HepG2 (cell line): ENCODE data around the gene ACSS2. TPM values are rescaled to one million over a fixed set of nuclear protein-coding genes. Genes with fewer than 3 reads are reported as not detected.

Experiments
- CC2D1A ChIP-seq: sonication (generic); formaldehyde crosslinking; IDR thresholded peaks from 2 replicates; pipeline ENCODE4 v1.8.1; 2023; ENCODE audit warnings: mild to moderate bottlenecking, missing genetic modification reagents
- FLYWCH1 ChIP-seq: sonication (generic); formaldehyde crosslinking; IDR thresholded peaks from 2 replicates; pipeline ENCODE4 v1.8.1; 2023; ENCODE audit warnings: mild to moderate bottlenecking, missing genetic modification reagents
- GLI4 ChIP-seq: sonication (generic); formaldehyde crosslinking; IDR thresholded peaks from 2 replicates; pipeline ENCODE4 v1.5.1; 2020; ENCODE audit warnings: missing genetic modification reagents, mild to moderate bottlenecking, moderate library complexity, borderline replicate concordance
- JUNB ChIP-seq: sonication (generic); formaldehyde crosslinking; IDR thresholded peaks from 2 replicates; pipeline ENCODE4 v1.8.0; 2022; ENCODE audit warnings: missing genetic modification reagents, mild to moderate bottlenecking, borderline replicate concordance
- KAT7 ChIP-seq: IDR thresholded peaks from 2 replicates; pipeline ENCODE4 v1.6.1; 2018; ENCODE audit warnings: borderline replicate concordance, missing compliant biosample characterization
- KDM5A ChIP-seq: fragments of 200-600 bp; sonication (generic); IDR thresholded peaks from 2 replicates; pipeline ENCODE4 v1.7.0; 2018; ENCODE audit warnings: antibody characterized with exemption, mild to moderate bottlenecking, low read length, borderline replicate concordance
- PBX3 ChIP-seq: sonication (generic); formaldehyde crosslinking; IDR thresholded peaks from 2 replicates; pipeline ENCODE4 v1.8.1; 2023; ENCODE audit warnings: missing genetic modification reagents, inconsistent platforms, borderline replicate concordance
- RERE ChIP-seq: IDR thresholded peaks from 2 replicates; pipeline ENCODE4 v1.6.1; 2016; ENCODE audit warnings: low read depth, missing genetic modification reagents, missing compliant biosample characterization
- ZKSCAN8 ChIP-seq: IDR thresholded peaks from 2 replicates; pipeline ENCODE4 v1.6.1; 2016; ENCODE audit warnings: borderline replicate concordance, missing genetic modification reagents, missing compliant biosample characterization
- ZNF337 ChIP-seq: sonication (generic); formaldehyde crosslinking; IDR thresholded peaks from 2 replicates; pipeline ENCODE4 v1.5.1; 2020; ENCODE audit warnings: missing genetic modification reagents, low read depth, mild to moderate bottlenecking, borderline replicate concordance
- ZNF574 ChIP-seq: sonication (generic); formaldehyde crosslinking; IDR thresholded peaks from 2 replicates; pipeline ENCODE4 v1.4.0; 2020; ENCODE audit warnings: missing genetic modification reagents
- polyA plus RNA-seq, 8 experiments: library from polyadenylated mRNA; depleted of rRNA in 3 of 8; stranded (reverse) in 7 of 8; unstranded in 1 of 8; fragments of >200 nt; fragmentation: Illumina TruSeq in 4 of 8; extraction: Trizol in 4 of 8; gene quantifications; 2 replicates each; pipeline versions ENCODE4 v1.2.1 to v1.2.3, GENCODE V29; 2011 to 2016; ENCODE audit warnings: low read depth in 4 of 8, missing spikeins in 1 of 8, mixed read lengths in 1 of 8; ENCODE audit not compliant: insufficient read depth in 1 of 8
- total RNA-seq, 5 experiments: library from RNA; depleted of rRNA; stranded (reverse); fragments of >200 nt; fragmentation: Illumina TruSeq; extraction: Trizol; gene quantifications; 2 replicates each; pipeline ENCODE4 v1.2.3, GENCODE V29; 2016; ENCODE audit warnings: low read depth in 1 of 5
- TF ChIP-seq, protein P1 (sequence below): sonication (generic); formaldehyde crosslinking; IDR thresholded peaks from 2 replicates; pipeline ENCODE4 v1.5.0; 2020; ENCODE audit warnings: mild to moderate bottlenecking, missing genetic modification reagents, borderline replicate concordance
- TF ChIP-seq, protein P2 (sequence below): sonication (generic); formaldehyde crosslinking; IDR thresholded peaks from 2 replicates; pipeline ENCODE4 v1.5.1; 2020; ENCODE audit warnings: missing genetic modification reagents, mild to moderate bottlenecking, borderline replicate concordance

Gene ACSS2
- total and polyA plus RNA-seq, 2 of the 13 experiments (the other 11 are each of a cell fraction or from before 2014, with no cell fraction given): 72.8 to 89.7 TPM

GRCh38 chr20:34872622-34873224, 3.7 kb upstream of the ACSS2 start, which contains the start of gene GGT7 (continued):
- TF ChIP-seq KDM5A (peak; percentile 54; the same call in 1 of the 2 replicates), JUNB (CRISPR knock-in tag) (no peak), ZNF574 (peak; percentile 89), RERE (CRISPR knock-in tag) (0 out of 2 replicates have a peak, but pooled peaks have one; percentile 60), GLI4 (peak; percentile 19; the same call in 1 of the 2 replicates), ZNF337 (CRISPR knock-in tag) (no peak), KAT7 (CRISPR knock-in tag) (peak; percentile 99; the same call in 1 of the 2 replicates), PBX3 (CRISPR knock-in tag) (no peak), ZKSCAN8 (CRISPR knock-in tag) (peak; percentile 95), FLYWCH1 (CRISPR knock-in tag) (peak; percentile 50; the same call in 1 of the 2 replicates), CC2D1A (CRISPR knock-in tag) (no peak)
- TF ChIP-seq, protein P1, sequence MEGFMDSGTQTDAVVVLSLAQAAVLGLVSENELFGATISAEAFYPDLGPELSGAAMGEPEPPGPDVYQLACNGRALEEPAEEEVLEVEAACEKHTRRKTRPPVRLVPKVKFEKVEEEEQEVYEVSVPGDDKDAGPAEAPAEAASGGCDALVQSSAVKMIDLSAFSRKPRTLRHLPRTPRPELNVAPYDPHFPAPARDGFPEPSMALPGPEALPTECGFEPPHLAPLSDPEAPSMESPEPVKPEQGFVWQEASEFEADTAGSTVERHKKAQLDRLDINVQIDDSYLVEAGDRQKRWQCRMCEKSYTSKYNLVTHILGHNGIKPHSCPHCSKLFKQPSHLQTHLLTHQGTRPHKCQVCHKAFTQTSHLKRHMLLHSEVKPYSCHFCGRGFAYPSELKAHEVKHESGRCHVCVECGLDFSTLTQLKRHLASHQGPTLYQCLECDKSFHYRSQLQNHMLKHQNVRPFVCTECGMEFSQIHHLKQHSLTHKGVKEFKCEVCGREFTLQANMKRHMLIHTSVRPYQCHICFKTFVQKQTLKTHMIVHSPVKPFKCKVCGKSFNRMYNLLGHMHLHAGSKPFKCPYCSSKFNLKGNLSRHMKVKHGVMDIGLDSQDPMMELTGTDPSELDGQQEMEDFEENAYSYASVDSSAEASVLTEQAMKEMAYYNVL (CRISPR knock-in tag): peak; percentile 96
- TF ChIP-seq, protein P2, sequence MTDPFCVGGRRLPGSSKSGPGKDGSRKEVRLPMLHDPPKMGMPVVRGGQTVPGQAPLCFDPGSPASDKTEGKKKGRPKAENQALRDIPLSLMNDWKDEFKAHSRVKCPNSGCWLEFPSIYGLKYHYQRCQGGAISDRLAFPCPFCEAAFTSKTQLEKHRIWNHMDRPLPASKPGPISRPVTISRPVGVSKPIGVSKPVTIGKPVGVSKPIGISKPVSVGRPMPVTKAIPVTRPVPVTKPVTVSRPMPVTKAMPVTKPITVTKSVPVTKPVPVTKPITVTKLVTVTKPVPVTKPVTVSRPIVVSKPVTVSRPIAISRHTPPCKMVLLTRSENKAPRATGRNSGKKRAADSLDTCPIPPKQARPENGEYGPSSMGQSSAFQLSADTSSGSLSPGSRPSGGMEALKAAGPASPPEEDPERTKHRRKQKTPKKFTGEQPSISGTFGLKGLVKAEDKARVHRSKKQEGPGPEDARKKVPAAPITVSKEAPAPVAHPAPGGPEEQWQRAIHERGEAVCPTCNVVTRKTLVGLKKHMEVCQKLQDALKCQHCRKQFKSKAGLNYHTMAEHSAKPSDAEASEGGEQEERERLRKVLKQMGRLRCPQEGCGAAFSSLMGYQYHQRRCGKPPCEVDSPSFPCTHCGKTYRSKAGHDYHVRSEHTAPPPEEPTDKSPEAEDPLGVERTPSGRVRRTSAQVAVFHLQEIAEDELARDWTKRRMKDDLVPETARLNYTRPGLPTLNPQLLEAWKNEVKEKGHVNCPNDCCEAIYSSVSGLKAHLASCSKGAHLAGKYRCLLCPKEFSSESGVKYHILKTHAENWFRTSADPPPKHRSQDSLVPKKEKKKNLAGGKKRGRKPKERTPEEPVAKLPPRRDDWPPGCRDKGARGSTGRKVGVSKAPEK (CRISPR knock-in tag): no peak
